Suprapubic skin (tissue), 4 donors: ENCODE data around the gene ZSCAN9. TPM values are rescaled to one million over a fixed set of nuclear protein-coding genes. Genes with fewer than 3 reads are reported as not detected.

ENCODE experiments used
- DNase-seq, 2 donors: peaks; one replicate each; pipeline ENCODE4 v3.0.0-alpha.2; 2019; ENCODE audit warnings: low spot score in 2 of 2
- H3K27ac ChIP-seq: fragments of 200-600 bp; sonication (generic); one replicate; pipeline ENCODE4 v1.5.1; 2019
- H3K27me3 ChIP-seq: fragments of 200-600 bp; sonication (generic); one replicate; pipeline ENCODE4 v1.5.1; 2019
- H3K36me3 ChIP-seq: fragments of 200-600 bp; sonication (generic); one replicate; pipeline ENCODE4 v1.5.1; 2019
- H3K4me1 ChIP-seq: fragments of 200-600 bp; sonication (generic); one replicate; pipeline ENCODE4 v1.5.1; 2019
- H3K4me3 ChIP-seq: fragments of 200-600 bp; sonication (generic); one replicate; pipeline ENCODE4 v1.5.1; 2019; ENCODE audit warnings: mild to moderate bottlenecking
- H3K9me3 ChIP-seq: fragments of 200-600 bp; sonication (generic); one replicate; pipeline ENCODE4 v1.5.1; 2019
- EP300 ChIP-seq: sonication (generic); formaldehyde crosslinking; IDR thresholded peaks from one replicate; pipeline ENCODE4 v1.6.1; 2017; ENCODE audit warnings: antibody characterized with exemption
- POLR2A ChIP-seq, 2 donors: fragments of 450-650 bp; IDR thresholded peaks; one replicate each; pipeline ENCODE4 v1.6.1; 2017; ENCODE audit warnings: antibody characterized with exemption in 2 of 2, mild to moderate bottlenecking in 2 of 2, moderate library complexity in 2 of 2
- POLR2AphosphoS5 ChIP-seq, 3 donors: sonication (generic); formaldehyde crosslinking; IDR thresholded peaks; one replicate each; pipeline ENCODE4 v1.6.1; 2017; ENCODE audit warnings: antibody characterized with exemption in 3 of 3
- WGBS: methylation state at CpG from one replicate; pipeline ENCODE4 v1.1.5; 2018; 5-methylcytosine and 5-hydroxymethylcytosine counted together
- total RNA-seq, 4 donors: library from RNA; depleted of rRNA; stranded (reverse); fragments of >200 nt; gene quantifications; one replicate each; pipeline ENCODE4 v1.1.0, GENCODE V29; 2016
- TF ChIP-seq, protein P1 (sequence below), 2 donors: fragments of 200-600 bp in 1 of 2; fragments of 450-650 bp in 1 of 2; sonication (generic) in 1 of 2; IDR thresholded peaks; one replicate each; pipeline ENCODE4 v1.5.1; 2016 to 2019; ENCODE audit warnings: antibody characterized with exemption in 2 of 2, mild to moderate bottlenecking in 1 of 2, moderate library complexity in 1 of 2

The ZSCAN9 gene
- total RNA-seq, 4 donors from 2014 or later: 3.6 to 12.5 (median 7.6) TPM

DNA sequence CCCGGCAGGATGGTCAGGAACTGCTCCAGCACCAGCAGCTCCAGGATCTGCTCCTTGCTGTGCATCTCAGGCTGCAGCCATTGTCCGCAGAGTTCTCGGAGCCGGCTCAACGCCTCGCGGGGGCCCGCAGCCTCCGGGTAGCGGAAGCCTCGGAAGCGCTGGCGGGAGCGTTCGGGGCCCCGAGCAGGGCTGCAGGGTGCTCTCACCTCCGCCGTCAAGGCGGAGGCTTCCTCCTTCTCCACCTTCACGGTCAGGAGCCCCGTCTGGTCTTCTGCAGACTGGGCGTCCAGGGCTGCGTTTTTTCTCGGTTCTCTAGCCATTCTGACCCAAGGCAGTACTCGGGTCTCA, 26.6 kb downstream of the ZSCAN9 start:
- no peak for DNase-seq
- WGBS: 0% methylated on average over 3 of the region's 25 CpGs
- H3K27ac ChIP-seq: no peak overlapping the region
- H3K4me1 ChIP-seq: peaks cover 19% of the 10 kb centered on the region
- peaks cover 10% of the 10 kb centered on the region for H3K27me3 ChIP-seq
- H3K9me3 ChIP-seq: no peaks in the 10 kb centered on the region
- TF ChIP-seq POLR2AphosphoS5 (IDR thresholded peaks at IDR 0.05) (no peak), POLR2A (IDR thresholded peaks at IDR 0.05) (no peak), EP300 (no peak)
- TF ChIP-seq, protein P1, sequence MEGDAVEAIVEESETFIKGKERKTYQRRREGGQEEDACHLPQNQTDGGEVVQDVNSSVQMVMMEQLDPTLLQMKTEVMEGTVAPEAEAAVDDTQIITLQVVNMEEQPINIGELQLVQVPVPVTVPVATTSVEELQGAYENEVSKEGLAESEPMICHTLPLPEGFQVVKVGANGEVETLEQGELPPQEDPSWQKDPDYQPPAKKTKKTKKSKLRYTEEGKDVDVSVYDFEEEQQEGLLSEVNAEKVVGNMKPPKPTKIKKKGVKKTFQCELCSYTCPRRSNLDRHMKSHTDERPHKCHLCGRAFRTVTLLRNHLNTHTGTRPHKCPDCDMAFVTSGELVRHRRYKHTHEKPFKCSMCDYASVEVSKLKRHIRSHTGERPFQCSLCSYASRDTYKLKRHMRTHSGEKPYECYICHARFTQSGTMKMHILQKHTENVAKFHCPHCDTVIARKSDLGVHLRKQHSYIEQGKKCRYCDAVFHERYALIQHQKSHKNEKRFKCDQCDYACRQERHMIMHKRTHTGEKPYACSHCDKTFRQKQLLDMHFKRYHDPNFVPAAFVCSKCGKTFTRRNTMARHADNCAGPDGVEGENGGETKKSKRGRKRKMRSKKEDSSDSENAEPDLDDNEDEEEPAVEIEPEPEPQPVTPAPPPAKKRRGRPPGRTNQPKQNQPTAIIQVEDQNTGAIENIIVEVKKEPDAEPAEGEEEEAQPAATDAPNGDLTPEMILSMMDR (IDR thresholded peaks at IDR 0.05): no peak
- peaks cover 15% of the 10 kb centered on the region for H3K36me3 ChIP-seq
- peak overlapping the region; percentile 68 for H3K4me3 ChIP-seq

- Histone ChIP-seq H3K27ac (no peak within 1 kb of the TSS), H3K36me3 (peaks cover 9% of the 10 kb centered on the region), H3K4me1 (peaks cover 19% of the 10 kb centered on the region), H3K4me3 (peak within 1 kb of the TSS; percentile 68), H3K9me3 (no peaks in the 10 kb centered on the region), H3K27me3 (peaks cover 10% of the 10 kb centered on the region)
- peak in 1 of 2 donors; percentile 74 for DNase-seq
- 9% methylated on average over 11 of the region's 14 CpGs for WGBS
- no peak for TF ChIP-seq EP300
- TF ChIP-seq POLR2AphosphoS5 (IDR thresholded peaks at IDR 0.05): peak in 1 of 3 donors; percentile 43
Measured at GRCh38 chr6:28252009-28252975, 27.2 kb downstream of the ZSCAN9 start, which contains the start of gene ZKSCAN4. Gene ZKSCAN4, minus strand, starts transcription at chr6:28252269. Its CDS starts 289 bp downstream, at chr6:28251980.

DNA sequence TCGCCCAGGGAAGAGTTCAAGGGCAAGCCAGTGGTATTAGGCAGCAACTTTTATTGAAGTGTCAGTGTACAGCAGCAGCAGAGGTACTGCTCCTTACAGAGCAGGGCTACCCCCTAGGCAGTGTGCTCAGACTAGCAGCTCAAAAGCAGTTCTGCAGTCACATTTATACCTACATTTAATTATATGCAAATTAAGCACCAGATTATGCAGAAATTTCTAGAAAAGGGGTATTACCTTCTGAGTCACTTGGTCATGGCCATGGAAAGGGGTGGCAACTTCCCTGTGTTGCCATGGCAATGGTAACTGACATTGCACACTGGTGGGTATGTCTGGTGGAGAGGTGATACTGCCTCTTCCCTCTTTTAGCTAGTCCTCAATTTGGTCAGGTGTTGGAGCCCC, 29.0 kb downstream of the ZSCAN9 start:
- 90% methylated on average over 1 of the region's 1 CpG for WGBS
- Histone ChIP-seq H3K9me3 (no peaks in the 10 kb centered on the region), H3K27me3 (peaks cover 10% of the 10 kb centered on the region), H3K36me3 (no peaks in the 10 kb centered on the region), H3K27ac (no peak overlapping the region), H3K4me3 (no peak overlapping the region), H3K4me1 (peaks cover 25% of the 10 kb centered on the region)
- DNase-seq: no peak
- TF ChIP-seq, protein P1 (IDR thresholded peaks at IDR 0.05): no peak
- TF ChIP-seq POLR2A (IDR thresholded peaks at IDR 0.05) (no peak), EP300 (no peak), POLR2AphosphoS5 (IDR thresholded peaks at IDR 0.05) (no peak)

DNA sequence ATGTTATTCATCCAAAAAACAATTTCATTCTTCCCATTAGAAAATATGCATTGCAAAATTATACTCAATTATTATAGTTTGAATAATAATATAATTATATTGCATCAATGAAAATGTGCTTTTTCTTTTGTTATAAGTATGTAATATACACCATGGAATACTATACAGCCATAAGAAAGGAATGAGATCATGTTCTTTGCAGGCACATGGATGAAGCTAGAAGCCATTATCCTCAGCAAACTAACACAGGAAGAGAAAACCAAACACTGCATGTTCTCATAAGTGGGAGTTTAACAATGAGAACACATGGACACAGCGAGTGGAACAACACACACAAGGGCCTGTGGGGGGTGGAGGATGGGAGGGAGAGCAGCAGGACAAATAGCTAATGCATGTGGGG, 32.0 kb downstream of the ZSCAN9 start:
- peaks cover 14% of the 10 kb centered on the region for H3K4me1 ChIP-seq
- peaks cover 19% of the 10 kb centered on the region for H3K27me3 ChIP-seq
- no peak for TF ChIP-seq POLR2A (IDR thresholded peaks at IDR 0.05)
- no peak for TF ChIP-seq EP300
- TF ChIP-seq POLR2AphosphoS5 (IDR thresholded peaks at IDR 0.05): no peak
- TF ChIP-seq, protein P1 (IDR thresholded peaks at IDR 0.05): no peak
- no peaks in the 10 kb centered on the region for H3K9me3 ChIP-seq
- no peak for DNase-seq
- no peaks in the 10 kb centered on the region for H3K36me3 ChIP-seq
- 0% methylated on average over 1 of the region's 1 CpG for WGBS
- H3K4me3 ChIP-seq: no peak overlapping the region
- no peak overlapping the region for H3K27ac ChIP-seq

DNA sequence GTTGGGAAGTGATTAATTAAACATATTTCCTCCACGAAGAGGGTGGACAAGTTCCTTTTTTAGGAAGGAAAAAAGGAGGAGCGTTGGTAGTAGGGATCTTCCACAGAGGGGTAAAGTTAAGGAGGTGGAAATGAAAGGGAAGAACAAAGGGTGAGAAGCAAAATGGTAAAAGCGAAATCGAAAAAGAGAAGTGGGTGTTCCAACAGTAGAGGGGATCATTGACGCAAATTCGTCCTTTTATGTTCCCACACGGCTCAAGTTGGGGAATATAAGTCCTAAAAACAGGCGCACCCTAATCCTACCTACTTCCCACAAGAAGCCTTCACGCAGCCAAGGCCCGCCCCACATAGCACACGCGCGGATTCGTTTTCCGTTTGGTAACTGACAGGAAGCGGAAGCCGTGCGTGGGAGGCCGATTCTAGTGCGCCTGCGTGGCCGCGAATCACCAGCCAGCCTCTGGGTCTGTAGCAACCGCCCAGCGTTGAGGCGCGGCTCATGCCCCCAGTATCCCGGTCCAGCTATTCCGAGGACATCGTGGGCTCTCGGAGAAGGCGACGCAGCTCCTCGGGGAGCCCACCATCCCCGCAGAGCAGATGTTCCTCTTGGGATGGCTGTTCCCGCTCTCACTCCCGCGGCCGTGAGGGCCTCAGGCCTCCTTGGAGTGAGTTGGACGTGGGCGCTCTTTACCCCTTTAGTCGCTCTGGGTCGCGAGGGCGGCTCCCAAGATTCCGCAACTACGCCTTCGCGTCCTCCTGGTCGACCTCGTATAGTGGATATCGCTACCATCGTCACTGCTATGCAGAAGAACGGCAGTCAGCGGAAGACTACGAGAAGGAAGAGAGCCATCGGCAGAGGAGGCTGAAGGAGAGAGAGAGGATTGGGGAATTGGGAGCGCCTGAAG, 34.1 kb downstream of the ZSCAN9 start, which contains the start of gene NKAPL:
Gene NKAPL, plus strand, starts transcription at position 421 of the 901 bp plus-strand sequence. Its CDS starts 75 bp downstream, at position 496.
- H3K36me3 ChIP-seq: no peaks in the 10 kb centered on the region
- peak; percentile 86 to 87 for DNase-seq
- peaks cover 22% of the 10 kb centered on the region for H3K27me3 ChIP-seq
- no peaks in the 10 kb centered on the region for H3K9me3 ChIP-seq
- TF ChIP-seq POLR2AphosphoS5 (IDR thresholded peaks at IDR 0.05) (no peak), EP300 (no peak), POLR2A (IDR thresholded peaks at IDR 0.05) (no peak)
- TF ChIP-seq, protein P1 (IDR thresholded peaks at IDR 0.05): no peak
- 30% methylated on average over 56 of the region's 58 CpGs for WGBS
- no peak within 1 kb of the TSS for H3K27ac ChIP-seq
- H3K4me1 ChIP-seq: peaks cover 9% of the 10 kb centered on the region
- peak within 1 kb of the TSS; percentile 46 for H3K4me3 ChIP-seq
